Osteocyte (in vitro differentiated cells): ENCODE data around the gene CDH16. TPM values are rescaled to one million over a fixed set of nuclear protein-coding genes. Genes with fewer than 3 reads are reported as not detected.

Experiments used
- DNase-seq: peaks from one replicate; pipeline ENCODE4 v3.0.0; 2021; ENCODE audit warnings: mixed read lengths; ENCODE audit not compliant: unreplicated experiment; ENCODE audit errors: extremely low spot score
- H3K27ac Mint-ChIP-seq: one replicate; pipeline ENCODE4 v1.8.0; 2021; ENCODE audit warnings: mild to moderate bottlenecking, mixed read lengths; ENCODE audit not compliant: unreplicated experiment
- H3K27me3 Mint-ChIP-seq: one replicate; pipeline ENCODE4 v1.8.0; 2021; ENCODE audit warnings: mixed read lengths; ENCODE audit not compliant: unreplicated experiment
- H3K36me3 Mint-ChIP-seq: one replicate; pipeline ENCODE4 v1.8.0; 2021; ENCODE audit warnings: mixed read lengths; ENCODE audit not compliant: unreplicated experiment
- H3K4me1 Mint-ChIP-seq: one replicate; pipeline ENCODE4 v1.8.0; 2021; ENCODE audit warnings: mixed read lengths; ENCODE audit not compliant: unreplicated experiment
- H3K4me3 Mint-ChIP-seq: one replicate; pipeline ENCODE4 v1.8.0; 2021; ENCODE audit warnings: mild to moderate bottlenecking, moderate library complexity, mixed read lengths; ENCODE audit not compliant: unreplicated experiment
- H3K9me3 Mint-ChIP-seq: one replicate; pipeline ENCODE4 v1.8.0; 2021; ENCODE audit warnings: mixed read lengths; ENCODE audit not compliant: unreplicated experiment
- total RNA-seq: library from RNA; stranded (reverse); gene quantifications from 2 replicates; pipeline ENCODE4 v1.2.1, GENCODE V29; 2021
- TF ChIP-seq, protein P1 (sequence below): fragments of 200-600 bp; sonication (generic); IDR thresholded peaks from 2 replicates; pipeline ENCODE4 v1.5.0; 2021; ENCODE audit warnings: antibody characterized with exemption, mild to moderate bottlenecking, moderate library complexity

CDH16 gene
- total RNA-seq, 1 donor from 2014 or later = not detected

DNA sequence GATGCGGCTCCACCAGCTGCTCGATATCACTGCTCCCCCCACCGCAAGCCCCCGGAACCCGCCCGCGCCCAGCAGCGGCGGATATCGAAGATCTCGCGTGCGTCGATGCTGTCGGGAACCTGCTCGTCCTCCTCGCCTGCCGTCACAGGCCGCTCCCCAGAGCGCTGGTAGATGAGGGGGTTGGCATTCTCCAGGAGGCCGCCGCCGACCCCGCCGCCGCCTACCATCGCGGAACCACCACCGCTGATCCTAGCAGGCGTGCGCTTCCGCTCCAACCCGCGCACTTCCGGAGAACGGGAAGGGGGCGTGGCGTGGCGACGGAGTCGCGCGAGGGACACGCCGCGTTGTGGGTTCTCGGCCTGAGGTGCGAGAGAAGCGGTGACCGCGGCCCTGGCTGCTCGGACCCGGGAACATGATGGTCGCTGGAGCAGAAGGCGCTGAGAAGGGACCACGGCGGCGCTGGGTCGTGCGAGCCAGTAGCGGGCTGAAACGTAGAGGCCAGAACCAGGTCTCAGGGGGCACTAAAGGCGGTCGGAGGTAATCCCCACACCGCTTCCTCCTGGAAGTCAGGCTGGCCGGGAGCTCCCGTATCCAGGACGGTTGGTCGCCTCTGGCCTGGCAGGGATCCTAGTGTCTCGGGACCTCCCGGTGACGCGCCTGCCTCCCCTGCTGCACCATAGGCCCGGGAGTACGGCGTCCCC is 15.6 kb upstream of the CDH16 start, which contains the start of gene CIAO2B:
Gene CIAO2B (minus strand): TSS at position 265 of the 701 bp plus-strand sequence. CDS start 38 bp downstream, at position 227.
- Mint-ChIP-seq H3K4me3 (peak within 1 kb of the TSS; percentile 96), H3K4me1 (peaks cover 40% of the 10 kb centered on the region)
- TF ChIP-seq, protein P1, sequence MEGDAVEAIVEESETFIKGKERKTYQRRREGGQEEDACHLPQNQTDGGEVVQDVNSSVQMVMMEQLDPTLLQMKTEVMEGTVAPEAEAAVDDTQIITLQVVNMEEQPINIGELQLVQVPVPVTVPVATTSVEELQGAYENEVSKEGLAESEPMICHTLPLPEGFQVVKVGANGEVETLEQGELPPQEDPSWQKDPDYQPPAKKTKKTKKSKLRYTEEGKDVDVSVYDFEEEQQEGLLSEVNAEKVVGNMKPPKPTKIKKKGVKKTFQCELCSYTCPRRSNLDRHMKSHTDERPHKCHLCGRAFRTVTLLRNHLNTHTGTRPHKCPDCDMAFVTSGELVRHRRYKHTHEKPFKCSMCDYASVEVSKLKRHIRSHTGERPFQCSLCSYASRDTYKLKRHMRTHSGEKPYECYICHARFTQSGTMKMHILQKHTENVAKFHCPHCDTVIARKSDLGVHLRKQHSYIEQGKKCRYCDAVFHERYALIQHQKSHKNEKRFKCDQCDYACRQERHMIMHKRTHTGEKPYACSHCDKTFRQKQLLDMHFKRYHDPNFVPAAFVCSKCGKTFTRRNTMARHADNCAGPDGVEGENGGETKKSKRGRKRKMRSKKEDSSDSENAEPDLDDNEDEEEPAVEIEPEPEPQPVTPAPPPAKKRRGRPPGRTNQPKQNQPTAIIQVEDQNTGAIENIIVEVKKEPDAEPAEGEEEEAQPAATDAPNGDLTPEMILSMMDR = no peak

DNA sequence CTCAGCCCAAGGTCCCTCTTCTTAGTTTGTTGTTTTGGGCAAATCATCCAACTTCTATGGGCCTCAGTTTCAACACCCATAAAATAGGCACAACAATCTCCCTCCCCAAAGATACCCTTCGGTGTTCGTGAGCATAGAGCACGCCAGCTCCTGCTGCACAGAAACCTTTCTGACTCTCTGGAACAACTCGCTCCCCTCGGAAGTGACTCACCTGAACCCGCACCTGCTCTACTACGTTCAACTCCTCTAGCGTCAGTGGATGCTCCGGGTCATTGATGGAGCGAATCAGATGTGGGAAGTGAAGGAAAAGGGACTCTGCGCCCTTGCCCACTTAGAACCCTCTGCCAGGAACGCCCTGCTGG is 15.1 kb upstream of the CDH16 start:
- H3K9me3 Mint-ChIP-seq = no peaks in the 10 kb centered on the region
- DNase-seq = no peak
- TF ChIP-seq, protein P1 = no peak
- H3K27ac Mint-ChIP-seq = peak overlapping the region; percentile 93
- H3K36me3 Mint-ChIP-seq = peaks cover 4% of the 10 kb centered on the region
- peaks cover 40% of the 10 kb centered on the region for H3K4me1 Mint-ChIP-seq
- H3K27me3 Mint-ChIP-seq = no peaks in the 10 kb centered on the region
- peak overlapping the region; percentile 96 for H3K4me3 Mint-ChIP-seq

More for the DNA sequence above, 15.6 kb upstream of the CDH16 start, which contains the start of gene CIAO2B:
- Mint-ChIP-seq H3K36me3 (peaks cover 4% of the 10 kb centered on the region), H3K9me3 (no peaks in the 10 kb centered on the region), H3K27me3 (no peaks in the 10 kb centered on the region), H3K27ac (peak within 1 kb of the TSS; percentile 93)
- DNase-seq = peak; percentile 94

DNA sequence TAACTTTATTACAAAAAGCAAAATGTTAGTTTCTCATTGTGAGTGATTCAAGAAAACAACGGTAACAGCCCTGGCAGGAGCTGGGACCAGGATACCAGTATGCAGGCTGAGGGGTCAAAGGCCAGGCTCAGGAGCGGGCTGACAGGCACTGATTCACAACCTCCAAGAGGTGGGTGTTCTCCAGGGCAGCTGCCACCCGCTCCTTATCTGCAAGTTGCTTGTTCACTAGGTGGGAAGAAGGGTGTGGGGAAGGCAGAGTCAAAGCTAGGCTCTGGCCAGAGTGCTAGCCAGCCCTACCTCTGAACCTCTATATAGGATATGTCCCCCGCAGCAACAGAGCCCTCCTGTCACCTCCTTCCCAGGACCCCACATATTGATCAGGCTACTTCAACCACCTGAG is 13.4 kb upstream of the CDH16 start:
- Mint-ChIP-seq H3K27me3 (no peaks in the 10 kb centered on the region), H3K9me3 (no peaks in the 10 kb centered on the region), H3K4me1 (peaks cover 43% of the 10 kb centered on the region), H3K36me3 (peaks cover 4% of the 10 kb centered on the region), H3K27ac (no peak overlapping the region), H3K4me3 (peak overlapping the region; percentile 96)
- no peak for DNase-seq
- TF ChIP-seq, protein P1 = no peak

DNA sequence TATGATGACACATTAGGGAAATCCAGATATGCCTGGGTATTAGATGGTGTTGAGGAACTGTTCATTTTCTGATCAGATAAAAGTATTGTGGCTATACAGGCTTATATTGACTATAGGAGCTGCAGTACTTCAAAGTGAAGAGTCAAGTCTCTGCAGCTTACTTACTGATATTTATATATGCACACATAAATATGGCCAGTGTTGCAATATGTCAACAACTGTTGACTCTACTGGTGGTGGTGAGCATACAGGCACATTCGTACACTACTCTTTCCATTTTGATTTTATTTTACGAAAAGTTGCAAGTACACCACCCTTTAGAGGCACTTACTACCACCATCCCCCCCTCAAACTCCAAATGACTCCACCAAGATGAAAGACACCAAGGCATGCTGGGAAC is 13.0 kb upstream of the CDH16 start:
- TF ChIP-seq, protein P1 = no peak
- peak overlapping the region; percentile 38 for H3K4me3 Mint-ChIP-seq
- H3K9me3 Mint-ChIP-seq = no peaks in the 10 kb centered on the region
- peaks cover 43% of the 10 kb centered on the region for H3K4me1 Mint-ChIP-seq
- no peak for DNase-seq
- peaks cover 3% of the 10 kb centered on the region for H3K36me3 Mint-ChIP-seq
- H3K27ac Mint-ChIP-seq = no peak overlapping the region
- no peaks in the 10 kb centered on the region for H3K27me3 Mint-ChIP-seq

DNA sequence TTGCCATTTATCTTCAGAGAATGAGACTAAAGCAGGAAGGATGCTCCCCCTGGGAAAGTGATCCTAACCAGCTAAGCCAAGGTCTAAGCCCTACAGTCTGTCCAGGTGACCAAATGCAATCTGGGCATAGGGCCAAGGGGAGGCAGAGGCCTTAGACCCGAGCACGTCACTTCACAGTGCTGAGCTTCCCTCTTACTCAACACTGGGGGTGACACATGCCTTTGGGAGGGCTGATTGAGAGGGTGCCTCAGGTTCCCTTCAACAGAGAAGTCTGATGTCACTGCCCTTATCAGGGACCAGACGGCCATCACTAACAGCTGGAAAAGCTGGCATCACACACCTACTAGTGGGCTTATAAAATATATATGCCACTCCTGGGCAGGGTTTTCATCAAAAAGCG is 11.5 kb upstream of the CDH16 start:
- H3K27ac Mint-ChIP-seq = no peak overlapping the region
- H3K9me3 Mint-ChIP-seq = no peaks in the 10 kb centered on the region
- H3K4me1 Mint-ChIP-seq = peaks cover 45% of the 10 kb centered on the region
- no peaks in the 10 kb centered on the region for H3K27me3 Mint-ChIP-seq
- H3K4me3 Mint-ChIP-seq = no peak overlapping the region
- peaks cover 2% of the 10 kb centered on the region for H3K36me3 Mint-ChIP-seq
- DNase-seq = no peak
- TF ChIP-seq, protein P1 = no peak
